Measurements from ENCODE around the gene STIM1.

Gene STIM1

GRCh38 chr11:3831378-3832239, 23.9 kb upstream of the STIM1 start:
- DNase-seq = no peak

- DNase-seq = no peak
These were observed 22.6 kb upstream of the STIM1 start for GRCh38 chr11:3832816-3833215.

- no peak for DNase-seq
These were observed 22.0 kb upstream of the STIM1 start for GRCh38 chr11:3833449-3833848.

GRCh38 chr11:3834349-3834663, 21.2 kb upstream of the STIM1 start:
- DNase-seq = no peak

- DNase-seq = no peak
These were observed 20.6 kb upstream of the STIM1 start for GRCh38 chr11:3834664-3835461.

GRCh38 chr11:3835751-3836150, 19.7 kb upstream of the STIM1 start:
- no peak for DNase-seq

GRCh38 chr11:3836903-3837302, 18.6 kb upstream of the STIM1 start:
- DNase-seq = peak; percentile 44

- DNase-seq = no peak
These were observed 17.7 kb upstream of the STIM1 start for GRCh38 chr11:3837793-3838192.

- DNase-seq = no peak
These were observed 17.0 kb upstream of the STIM1 start for GRCh38 chr11:3838504-3838903.

- peak; percentile 45 for DNase-seq
These were observed 15.2 kb upstream of the STIM1 start for GRCh38 chr11:3840004-3840869.

GRCh38 chr11:3840870-3841425, 14.5 kb upstream of the STIM1 start, which contains the start of gene RHOG:
RHOG (minus strand) TSS chr11:3840959; CDS start chr11:3828138, 12,821 bp downstream.
- DNase-seq = peak; percentile 96

GRCh38 chr11:3841426-3842350, 13.8 kb upstream of the STIM1 start:
- peak; percentile 96 for DNase-seq

GRCh38 chr11:3843326-3843725, 12.1 kb upstream of the STIM1 start:
- DNase-seq = no peak

GRCh38 chr11:3845246-3845645, 10.2 kb upstream of the STIM1 start:
- no peak for DNase-seq

GRCh38 chr11:3845670-3846069, 9.8 kb upstream of the STIM1 start:
- DNase-seq = no peak

GRCh38 chr11:3849297-3849874, 6.1 kb upstream of the STIM1 start:
- DNase-seq = no peak

- no peak for DNase-seq
These were observed 2.0 kb upstream of the STIM1 start for GRCh38 chr11:3853545-3853842.

GRCh38 chr11:3853899-3854659, 1.4 kb upstream of the STIM1 start:
- DNase-seq = no peak

- DNase-seq = no peak
These were observed 846 bp upstream of the STIM1 start for GRCh38 chr11:3854660-3854976.

GRCh38 chr11:3855808-3856491, 486 bp downstream of the STIM1 start:
- DNase-seq = peak; percentile 77

All from NK-92 treated with Interleukin-12 subunit alpha and Interleukin-12 subunit beta, amount 100 ng/mL, for 24 hours (cell line).